NOMO-1 (cell line): ENCODE results near the gene RNF144A.
A peak's percentile ranks its signal among the peaks of the same experiment; 100 is the strongest.

Source experiments
- DNase-seq, 2 experiments: peaks; one replicate each; lab custom pipeline; 2025; ENCODE audit not compliant: unreplicated experiment in 2 of 2; lab: John Stamatoyannopoulos, UW

Gene RNF144A

DNA sequence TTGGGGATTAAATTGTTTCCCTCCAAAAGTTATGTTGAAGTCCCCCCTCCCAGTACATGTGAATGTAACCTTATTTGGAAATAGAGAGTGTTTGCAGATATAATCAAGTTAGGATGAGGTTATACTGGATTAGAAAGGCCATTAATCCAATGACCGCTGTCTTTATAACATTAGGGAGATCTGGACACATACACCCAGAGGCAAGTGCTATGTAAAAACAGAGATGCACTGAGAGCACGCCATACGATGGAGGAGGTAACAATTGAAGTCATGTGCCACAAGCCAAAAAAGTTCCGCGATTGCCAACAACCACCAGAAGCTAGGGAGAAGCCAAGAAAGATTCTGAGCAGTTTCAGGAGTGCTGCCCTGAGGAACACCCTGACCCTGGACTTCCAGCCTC lies 153.3 kb downstream of the RNF144A start:
- DNase-seq = no peak

DNA sequence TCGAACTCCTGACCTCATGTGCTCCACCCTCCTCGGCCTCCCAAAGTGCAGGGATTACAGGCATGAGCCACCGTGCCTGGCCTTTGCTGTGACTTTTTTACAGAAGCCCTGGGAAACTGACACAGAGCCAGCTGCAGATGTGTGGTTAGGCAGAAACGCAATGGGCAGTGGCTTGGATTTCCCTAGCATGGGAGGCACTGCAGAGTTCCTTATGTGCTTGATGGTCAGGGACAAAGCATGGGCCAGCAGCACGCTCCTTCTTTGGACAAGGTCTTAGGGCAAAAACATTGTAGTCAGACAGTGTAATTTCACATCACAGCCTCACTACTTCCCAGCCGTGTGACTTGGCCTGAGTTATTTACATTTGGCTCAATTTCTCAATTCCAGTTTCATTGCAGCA lies 153.9 kb downstream of the RNF144A start:
- no peak for DNase-seq

DNA sequence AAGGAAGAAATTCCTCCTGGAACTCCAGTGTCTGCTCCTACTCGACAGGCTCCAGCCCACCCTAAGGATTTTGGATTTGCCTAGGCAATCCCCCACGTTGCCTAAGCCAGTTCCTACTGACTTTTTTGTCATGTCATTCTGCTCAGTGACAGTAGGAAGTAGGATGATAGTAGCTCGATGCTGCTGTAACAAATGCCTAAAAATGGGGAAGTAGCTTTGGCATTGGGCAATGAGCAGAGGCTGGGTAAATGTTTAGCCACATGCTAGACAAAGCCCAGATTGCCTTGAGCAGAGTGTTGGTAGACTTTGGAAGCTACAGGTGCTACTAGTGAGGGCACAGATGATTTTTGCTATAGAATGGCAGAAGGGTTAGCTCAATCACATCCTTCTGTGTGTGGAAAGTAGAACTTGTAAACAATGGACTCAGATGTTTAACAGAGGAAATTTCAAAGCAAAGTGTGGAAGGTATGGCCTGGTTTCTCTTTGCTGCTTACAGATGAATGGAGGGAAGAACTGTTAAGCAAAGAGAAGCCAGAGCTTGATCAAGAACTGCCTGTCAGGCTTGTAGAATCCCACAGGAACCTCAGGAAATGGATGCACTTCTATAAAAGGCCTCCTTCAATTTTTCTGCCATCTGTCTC lies 154.8 kb downstream of the RNF144A start:
- peak; percentile 67 to 90 for DNase-seq

DNA sequence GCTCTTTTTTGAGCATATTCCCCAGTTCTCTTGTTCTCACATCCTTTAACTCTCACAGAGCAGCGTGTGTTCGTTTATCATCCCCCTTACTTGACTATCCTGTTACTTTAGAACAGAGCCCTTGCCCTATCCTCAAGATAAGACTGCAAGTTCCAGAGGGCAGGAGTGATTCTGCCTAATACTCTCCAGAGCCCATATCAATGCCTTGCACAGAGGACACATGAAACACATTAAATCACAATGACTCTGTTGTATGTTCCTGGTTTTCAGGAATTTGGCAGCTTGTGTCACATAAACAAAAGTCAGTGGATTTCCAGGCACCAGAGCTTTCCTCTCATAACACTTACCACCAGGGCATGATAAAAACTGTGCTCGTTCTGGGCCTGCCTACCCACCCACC lies 156.7 kb downstream of the RNF144A start:
- DNase-seq = no peak

DNA sequence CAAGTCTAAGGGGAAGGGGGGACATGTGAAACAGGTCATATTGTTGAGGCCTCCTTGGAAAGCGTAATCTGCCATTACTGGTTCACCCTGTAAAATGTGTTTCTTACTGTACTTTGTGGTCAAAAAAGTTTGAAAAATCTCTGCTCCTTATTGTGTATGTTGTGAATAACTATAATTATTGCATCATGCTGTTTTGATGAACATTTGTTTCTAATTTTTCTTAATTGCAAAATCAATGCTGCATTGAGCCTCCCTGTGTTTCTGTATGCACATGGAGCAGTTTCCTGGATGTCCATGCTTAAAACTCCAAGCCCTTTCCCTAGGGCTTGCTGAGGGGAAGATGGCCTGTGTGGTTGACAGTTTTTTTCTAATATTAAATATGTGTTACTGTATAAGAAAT lies 158.6 kb downstream of the RNF144A start:
- DNase-seq = no peak

DNA sequence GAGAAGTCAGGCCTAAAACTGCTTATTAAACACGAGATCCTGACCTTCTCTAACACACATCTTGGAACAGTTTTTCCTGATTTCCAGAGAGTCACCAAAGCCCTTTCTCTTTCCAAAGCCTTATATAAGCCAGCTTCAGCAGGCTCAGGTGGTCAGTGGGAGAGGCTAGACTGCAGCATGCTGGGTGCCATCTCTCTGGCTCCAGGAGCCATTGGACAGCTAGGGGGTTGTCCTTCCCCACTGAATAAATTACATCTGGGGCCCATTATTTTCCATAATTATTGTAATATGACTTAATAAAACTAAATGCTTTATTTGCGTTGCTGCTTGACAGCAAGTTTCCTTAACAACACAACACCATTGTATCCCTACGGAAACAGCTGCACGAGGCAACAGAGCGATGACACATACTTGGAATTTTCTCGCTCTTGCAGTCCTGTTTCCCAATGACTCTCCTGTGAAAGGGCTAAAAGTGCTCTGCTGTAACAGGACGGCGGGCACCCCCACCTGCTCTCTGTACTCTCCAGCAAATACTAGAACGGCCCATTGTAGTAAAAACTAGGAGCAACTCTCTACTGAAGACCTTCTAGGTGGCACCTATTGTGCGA lies 160.6 kb downstream of the RNF144A start:
- no peak for DNase-seq

DNA sequence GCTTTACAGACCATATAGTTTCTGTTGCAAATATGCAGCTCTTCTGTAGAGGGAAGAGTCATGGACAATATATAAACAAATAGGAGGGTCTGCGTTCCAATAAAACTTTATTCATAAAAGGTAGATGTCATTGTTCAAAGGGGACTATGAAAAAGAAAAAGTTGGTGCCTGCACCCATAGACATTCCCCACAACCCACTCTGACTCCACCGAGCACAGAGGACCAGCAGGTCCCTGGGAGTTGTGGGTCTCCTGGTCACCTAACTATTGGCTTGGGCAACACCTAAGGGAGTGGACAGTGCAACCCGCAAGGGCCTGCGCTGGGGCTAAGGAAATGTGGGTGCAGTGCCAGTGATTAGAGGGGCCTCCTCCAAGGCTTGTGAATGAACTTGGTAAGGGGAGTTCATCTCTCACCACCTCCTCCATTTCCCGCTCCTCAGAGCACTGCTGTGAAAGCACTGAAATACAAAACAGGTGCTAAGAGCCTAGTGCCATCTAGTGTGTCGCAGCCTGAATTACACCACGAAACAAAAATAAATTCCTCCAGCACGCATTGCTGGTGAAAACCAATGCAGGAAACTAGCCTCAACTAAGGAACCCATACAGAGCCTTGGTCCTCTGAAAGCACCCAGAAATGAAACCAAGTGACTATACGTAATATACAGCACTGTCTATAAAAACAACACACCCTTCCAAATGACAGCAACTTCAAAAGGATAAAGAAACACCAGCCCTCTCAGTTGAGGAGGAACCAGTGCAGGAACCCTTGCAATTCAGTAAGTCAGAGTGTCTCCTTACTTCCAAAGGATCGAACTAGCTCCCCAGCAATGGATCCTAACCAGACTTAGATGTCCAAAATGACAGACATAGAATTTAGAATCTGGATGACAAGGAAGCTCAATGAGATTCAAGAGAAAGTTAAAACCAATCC lies 166.6 kb downstream of the RNF144A start:
- peak; percentile 60 to 65 for DNase-seq

DNA sequence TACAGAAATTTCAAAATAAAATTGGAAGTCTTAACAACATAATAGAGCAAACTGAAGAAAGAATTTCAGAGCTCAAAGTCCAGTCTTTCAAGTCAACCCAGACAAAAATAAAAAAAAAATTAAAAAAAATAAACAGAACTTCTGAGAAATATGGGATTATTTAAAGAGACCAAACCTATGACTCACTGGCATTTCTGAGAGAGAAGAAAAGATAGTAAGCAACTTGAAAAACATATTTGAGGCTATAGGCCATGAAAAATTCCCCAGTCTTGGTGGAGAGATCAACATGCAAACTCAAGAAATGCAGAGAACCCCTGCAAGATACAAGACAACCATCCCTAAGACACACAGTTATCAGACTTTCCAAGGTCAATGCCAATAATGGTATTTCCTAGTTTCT lies 167.4 kb downstream of the RNF144A start:
- no peak for DNase-seq

DNA sequence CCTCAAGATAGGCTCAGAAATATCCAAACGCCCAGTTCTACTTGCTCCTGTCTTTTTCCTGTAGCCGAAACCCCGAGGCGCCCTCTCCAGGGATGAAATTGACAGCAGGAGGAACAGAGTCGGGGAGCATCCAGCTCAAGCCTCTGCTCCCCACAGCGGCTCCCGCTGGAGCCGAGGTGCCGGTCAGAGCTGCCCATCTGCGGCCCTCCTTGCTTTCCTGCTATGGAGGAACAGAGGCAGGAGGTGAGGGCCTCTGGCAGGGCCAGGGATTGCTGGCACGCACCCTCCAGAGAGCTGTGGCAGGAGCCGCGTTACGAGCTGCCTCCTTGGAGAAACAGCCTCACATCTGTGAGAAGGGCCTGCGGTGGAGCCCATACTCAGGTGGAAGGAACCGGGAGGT lies 172.1 kb downstream of the RNF144A start:
- no peak for DNase-seq

DNA sequence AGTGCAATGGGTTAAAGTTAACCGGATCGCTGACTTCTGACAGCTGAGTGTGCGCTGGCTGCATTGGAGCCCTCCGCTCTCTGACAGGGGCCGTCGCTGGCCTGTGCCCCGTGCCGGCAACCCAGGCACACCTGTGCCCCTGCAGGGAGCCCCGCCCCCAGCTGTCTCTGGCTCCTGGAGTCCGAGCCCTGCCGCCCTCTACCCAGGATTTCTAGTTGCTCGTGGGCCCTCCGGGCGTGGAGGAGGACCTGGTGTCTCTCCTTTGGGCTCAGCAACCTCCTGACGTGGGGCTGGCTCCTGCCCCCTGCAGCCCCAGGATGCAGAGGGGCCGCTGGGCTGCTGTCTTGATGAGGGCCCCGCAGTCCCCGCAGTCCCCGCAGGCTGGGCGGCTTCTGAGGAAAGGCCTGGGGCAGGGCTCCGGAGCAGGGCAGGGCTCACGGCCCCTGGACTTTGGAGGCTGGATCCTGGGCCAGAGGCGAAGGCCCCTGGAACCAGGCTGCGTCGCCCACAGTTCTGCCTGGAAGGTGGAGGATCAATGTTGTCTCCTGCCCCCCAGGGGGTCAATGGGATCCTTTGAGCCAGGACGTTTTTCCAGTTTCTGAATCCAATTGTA lies 172.8 kb downstream of the RNF144A start:
- DNase-seq = no peak

DNA sequence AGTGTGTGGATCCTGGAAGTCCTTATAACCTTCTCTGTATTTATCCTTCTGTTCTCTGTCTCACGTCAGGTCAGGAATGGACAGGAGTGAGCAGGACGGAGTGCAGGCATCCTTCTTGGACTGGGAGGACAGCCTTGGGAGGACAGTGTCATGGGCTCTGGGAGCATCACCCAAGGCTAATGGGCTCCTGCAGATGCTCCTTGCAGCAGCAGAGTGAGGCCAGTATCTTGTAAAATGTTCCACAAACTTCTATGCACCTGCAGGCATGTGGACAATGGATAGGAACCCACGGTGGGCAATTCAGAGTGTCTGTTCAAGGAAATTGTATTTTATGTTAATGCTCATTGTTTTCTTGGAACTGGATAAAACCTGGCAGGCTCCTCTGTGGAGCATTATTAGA lies 176.2 kb downstream of the RNF144A start:
- DNase-seq = no peak
